ENCODE results near the gene RBBP5. TPM values are rescaled to one million over a fixed set of nuclear protein-coding genes. Genes with fewer than 3 reads are reported as not detected.

RBBP5 gene
- total RNA-seq, 1 donor from 2014 or later: 16.6 TPM

DNA sequence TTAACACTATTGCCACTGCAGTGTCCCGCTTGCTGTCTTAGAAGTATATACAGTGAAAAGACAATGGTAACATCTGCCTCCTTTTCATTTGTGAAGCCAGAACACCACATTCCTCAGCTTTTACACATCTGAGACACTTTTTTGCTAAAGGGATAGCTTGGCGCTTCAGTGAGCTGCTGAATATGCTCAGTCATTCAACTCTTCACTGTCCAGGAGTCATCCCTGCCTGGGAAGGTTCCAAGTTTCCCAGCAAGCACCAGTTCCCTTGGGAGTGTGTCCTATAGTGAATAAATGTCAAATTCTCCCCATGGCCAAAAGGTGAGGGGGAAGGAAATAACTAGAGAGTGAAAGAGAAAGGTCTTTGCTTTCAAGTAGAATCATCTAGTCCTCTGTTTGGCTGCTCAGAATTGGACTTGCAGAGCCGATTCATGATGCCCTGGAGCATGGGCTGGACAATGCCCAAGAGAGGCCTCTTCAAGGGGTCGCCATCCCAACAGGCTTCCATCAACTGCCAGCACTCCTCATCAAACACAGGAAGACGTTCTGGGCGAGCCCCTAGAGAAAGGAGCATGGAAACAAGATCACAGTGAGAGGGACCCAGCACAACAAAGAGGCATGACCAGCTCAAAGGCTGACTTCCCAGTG is 25.5 kb upstream of the RBBP5 start:
- peaks cover 54% of the 10 kb centered on the region for H3K36me3 ChIP-seq
- DNase-seq: no peak

DNA sequence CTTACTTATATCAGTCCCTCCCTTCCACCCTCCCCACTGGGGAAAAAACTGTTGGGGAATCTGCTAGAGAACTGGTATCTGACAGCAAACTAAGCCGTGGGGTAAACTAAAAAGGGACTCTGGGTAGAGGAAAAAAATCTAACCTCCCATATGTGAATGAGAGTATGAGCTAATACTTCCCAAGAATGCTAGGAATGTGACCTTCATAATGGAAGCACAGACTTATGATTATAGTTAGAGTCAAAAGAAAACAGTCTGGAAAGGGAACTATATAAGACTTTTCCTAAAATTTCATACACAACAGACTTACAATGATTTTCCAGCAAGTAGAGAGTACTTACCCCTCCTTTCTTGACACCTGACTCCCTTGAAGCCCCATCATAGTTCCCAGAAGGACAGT is 23.0 kb upstream of the RBBP5 start:
- TF ChIP-seq, protein P1, sequence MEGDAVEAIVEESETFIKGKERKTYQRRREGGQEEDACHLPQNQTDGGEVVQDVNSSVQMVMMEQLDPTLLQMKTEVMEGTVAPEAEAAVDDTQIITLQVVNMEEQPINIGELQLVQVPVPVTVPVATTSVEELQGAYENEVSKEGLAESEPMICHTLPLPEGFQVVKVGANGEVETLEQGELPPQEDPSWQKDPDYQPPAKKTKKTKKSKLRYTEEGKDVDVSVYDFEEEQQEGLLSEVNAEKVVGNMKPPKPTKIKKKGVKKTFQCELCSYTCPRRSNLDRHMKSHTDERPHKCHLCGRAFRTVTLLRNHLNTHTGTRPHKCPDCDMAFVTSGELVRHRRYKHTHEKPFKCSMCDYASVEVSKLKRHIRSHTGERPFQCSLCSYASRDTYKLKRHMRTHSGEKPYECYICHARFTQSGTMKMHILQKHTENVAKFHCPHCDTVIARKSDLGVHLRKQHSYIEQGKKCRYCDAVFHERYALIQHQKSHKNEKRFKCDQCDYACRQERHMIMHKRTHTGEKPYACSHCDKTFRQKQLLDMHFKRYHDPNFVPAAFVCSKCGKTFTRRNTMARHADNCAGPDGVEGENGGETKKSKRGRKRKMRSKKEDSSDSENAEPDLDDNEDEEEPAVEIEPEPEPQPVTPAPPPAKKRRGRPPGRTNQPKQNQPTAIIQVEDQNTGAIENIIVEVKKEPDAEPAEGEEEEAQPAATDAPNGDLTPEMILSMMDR (IDR thresholded peaks at IDR 0.05): no peak
- H3K27me3 ChIP-seq: no peaks in the 10 kb centered on the region
- intact Hi-C loops (cut with DNase I): no loop called here
- no peak overlapping the region for H3K4me3 ChIP-seq
- DNase-seq (no peak), ATAC-seq (no peak)
- no peaks in the 10 kb centered on the region for H3K9me3 ChIP-seq
- peak overlapping the region; percentile 24 for H3K27ac ChIP-seq
- peaks cover 16% of the 10 kb centered on the region for H3K4me1 ChIP-seq
- H3K36me3 ChIP-seq: peaks cover 30% of the 10 kb centered on the region

More for the DNA sequence above, 25.5 kb upstream of the RBBP5 start:
- Histone ChIP-seq H3K4me3 (no peak overlapping the region), H3K27me3 (no peaks in the 10 kb centered on the region), H3K27ac (no peak overlapping the region), H3K4me1 (peaks cover 11% of the 10 kb centered on the region), H3K9me3 (no peaks in the 10 kb centered on the region)
- intact Hi-C loops (cut with DNase I): no loop called here
- ATAC-seq: no peak
- TF ChIP-seq, protein P1 (IDR thresholded peaks at IDR 0.05): no peak

DNA sequence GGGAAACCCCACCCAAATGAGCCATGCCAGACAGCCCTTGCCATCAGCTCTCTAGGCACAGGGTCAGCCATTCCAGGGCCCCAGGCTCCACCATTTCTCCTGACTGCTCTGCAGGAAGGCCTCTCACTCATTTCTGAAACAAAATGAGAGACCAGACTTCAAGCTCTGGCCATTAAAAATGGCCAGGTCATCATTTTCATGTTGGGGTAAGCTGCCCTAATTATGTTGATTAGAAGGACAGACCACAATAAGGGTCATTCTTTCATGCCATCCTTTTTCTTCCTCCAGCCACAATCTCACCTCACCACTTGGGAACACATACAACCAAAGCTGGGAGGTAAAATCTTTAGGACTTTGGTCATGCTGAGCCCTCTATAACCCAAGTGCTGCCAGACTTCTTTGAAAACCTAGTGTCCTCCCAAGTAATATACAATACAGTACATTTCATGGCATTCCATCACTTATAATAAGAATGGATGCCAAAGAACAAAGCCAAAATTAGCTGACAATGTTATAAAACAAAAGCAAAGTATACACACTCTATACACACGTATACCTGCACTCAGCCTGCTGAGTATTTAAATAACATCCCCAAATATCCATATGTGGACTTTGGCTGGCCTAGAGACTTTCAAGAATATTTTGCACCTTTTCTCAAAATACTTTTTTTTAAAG is 22.4 kb upstream of the RBBP5 start:
- no peak overlapping the region for H3K27ac ChIP-seq
- TF ChIP-seq, protein P1 (IDR thresholded peaks at IDR 0.05): no peak
- H3K9me3 ChIP-seq: no peaks in the 10 kb centered on the region
- DNase-seq: no peak
- no peak overlapping the region for H3K4me3 ChIP-seq
- ATAC-seq: no peak
- intact Hi-C loops (cut with DNase I): no loop called here
- H3K36me3 ChIP-seq: peaks cover 24% of the 10 kb centered on the region
- H3K4me1 ChIP-seq: peaks cover 16% of the 10 kb centered on the region
- no peaks in the 10 kb centered on the region for H3K27me3 ChIP-seq

DNA sequence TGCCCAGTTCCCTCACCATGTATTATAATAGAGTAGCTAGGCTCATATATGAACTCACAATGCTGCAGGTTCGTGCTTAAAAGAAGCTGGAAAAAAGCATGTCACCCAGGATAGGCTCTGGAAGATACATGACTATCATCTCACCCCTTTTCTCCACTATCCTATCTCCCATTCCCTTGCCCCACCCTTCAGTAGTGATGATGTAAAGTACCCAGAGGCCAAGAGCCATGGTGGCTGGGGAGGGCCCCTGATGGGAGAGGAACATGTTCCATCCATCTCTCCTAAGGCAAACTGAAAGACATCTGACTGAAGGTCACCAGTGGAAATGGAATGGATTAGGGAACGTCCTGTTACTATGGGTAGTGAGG is 20.3 kb upstream of the RBBP5 start:
- no peak overlapping the region for H3K4me3 ChIP-seq
- peaks cover 5% of the 10 kb centered on the region for H3K36me3 ChIP-seq
- ATAC-seq (no peak), DNase-seq (no peak)
- H3K27ac ChIP-seq: no peak overlapping the region
- TF ChIP-seq, protein P1 (IDR thresholded peaks at IDR 0.05): no peak
- peaks cover 16% of the 10 kb centered on the region for H3K4me1 ChIP-seq
- H3K27me3 ChIP-seq: no peaks in the 10 kb centered on the region
- no peaks in the 10 kb centered on the region for H3K9me3 ChIP-seq
- intact Hi-C loops (cut with DNase I): no loop called here

DNA sequence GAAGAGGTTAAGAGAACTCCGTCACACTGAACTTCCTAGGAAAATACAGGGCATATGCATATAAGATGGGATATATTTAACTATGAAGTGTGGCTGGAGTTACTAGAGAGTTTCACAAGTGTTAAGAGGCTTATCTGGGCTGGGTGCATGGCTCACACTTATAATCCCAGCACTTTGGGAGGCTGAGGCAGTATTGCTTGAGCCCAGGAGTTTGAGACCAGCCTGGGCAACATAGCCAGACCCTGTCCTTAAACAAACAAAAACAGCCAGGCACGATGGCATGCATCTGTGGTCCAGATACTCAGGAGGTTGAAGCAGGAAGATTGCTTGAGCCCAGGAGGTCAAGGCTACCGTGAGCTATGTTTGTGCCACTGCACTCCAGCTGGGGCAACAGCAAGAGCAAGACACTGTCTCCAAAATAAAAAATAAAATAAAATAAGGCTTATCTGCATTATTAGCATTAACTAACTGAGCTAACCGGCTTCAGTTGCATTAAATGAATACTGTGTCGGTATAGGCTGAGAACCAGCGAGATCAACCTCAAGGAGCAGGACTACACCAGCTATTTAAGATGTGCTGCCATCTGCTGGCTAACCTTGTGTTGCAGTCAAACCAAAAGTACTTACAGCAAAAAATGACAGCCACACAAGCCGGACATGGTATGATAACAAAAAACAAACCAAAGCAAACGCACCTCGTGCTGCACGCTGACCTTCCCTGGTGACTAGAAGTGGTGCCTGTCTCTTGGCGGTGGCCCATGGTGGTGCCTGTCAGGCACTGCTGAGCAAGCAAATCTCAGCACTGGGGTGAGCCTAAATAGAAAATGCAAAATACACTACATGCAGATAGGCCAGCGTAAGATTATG is 19.7 kb upstream of the RBBP5 start:
- Histone ChIP-seq H3K4me3 (no peak overlapping the region), H3K27me3 (no peaks in the 10 kb centered on the region), H3K4me1 (peaks cover 16% of the 10 kb centered on the region), H3K9me3 (no peaks in the 10 kb centered on the region), H3K36me3 (no peaks in the 10 kb centered on the region), H3K27ac (no peak overlapping the region)
- TF ChIP-seq, protein P1 (IDR thresholded peaks at IDR 0.05): peak; percentile 88
- intact Hi-C loops (cut with DNase I): no loop called here
- DNase-seq: no peak
- ATAC-seq: peak; percentile 94

All from upper lobe of right lung (tissue), 1 donor.